Inflammatory macrophage treated with lipopolysaccharide for 4 hours (primary cell): ENCODE measurements around the gene ATRNL1.
"Not testable (repeated sequence)": the region's sequence is repeated elsewhere in the genome, so short reads cannot be mapped to it uniquely, and the experiment has no call there.

Experiments used
- DNase-seq: peaks from one replicate; pipeline ENCODE4 v3.0.0-alpha.2; 2020

Gene ATRNL1

DNA sequence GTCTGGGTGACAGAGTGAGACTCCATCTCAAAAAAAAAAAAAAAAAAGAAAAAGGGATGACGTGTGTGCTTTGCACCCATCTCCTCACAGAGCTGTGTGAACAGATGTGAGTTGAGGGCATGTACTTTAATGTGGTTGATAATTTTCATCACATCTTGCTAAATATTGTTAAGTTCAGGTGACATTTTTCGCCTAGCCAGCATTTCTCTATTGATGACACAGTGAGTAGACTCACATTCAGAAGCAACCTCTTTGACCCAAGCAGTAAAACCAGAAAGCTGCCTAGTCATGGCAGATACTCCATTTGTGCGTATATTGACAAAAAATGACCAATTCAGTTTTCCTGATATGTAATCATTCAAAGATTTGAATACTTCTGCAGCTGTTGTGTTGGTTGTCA, 126.0 kb downstream of the ATRNL1 start:
- no peak for DNase-seq

- DNase-seq = no peak
These were observed 128.9 kb downstream of the ATRNL1 start for GRCh38 chr10:115222039-115222438.

DNA sequence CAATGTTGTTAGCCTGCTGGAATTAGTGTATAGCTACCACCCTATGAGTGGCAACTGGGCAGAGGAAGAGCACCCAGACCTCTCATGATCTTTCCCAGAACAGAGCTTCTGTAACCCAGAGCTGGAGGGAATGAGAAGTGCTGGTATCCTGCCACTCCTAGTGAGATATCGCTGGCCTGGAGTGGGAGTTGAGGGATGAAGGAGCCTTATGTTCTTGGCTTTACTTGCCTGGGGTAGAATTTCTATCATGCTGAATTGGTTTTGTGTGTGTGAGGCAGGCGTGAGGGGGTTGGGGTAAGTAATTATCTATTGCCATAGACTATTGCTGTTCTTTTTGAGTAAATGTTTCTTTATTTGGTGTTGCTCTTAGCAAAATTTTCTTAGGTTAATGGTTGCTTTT, 146.6 kb downstream of the ATRNL1 start:
- no peak for DNase-seq

GRCh38 chr10:115250784-115251183, 157.6 kb downstream of the ATRNL1 start:
- no peak for DNase-seq

DNA sequence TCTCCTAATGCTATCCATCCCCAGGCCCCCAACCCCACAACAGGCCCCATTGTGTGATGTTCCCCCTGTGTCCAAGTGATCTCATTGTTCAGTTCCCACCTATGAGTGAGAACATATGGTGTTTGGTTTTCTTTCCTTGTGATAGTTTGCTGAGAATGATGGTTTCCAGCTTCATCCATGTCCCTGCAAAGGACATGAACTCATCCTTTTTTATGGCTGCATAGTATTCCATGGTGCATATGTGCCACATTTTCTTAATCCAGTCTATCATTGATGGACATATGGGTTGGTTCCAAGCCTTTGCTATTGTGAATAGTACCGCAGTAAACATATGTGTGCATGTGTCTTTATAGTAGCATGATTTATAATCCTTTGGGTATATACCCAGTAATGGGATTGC, 160.6 kb downstream of the ATRNL1 start:
- not testable (repeated sequence) for DNase-seq

- no peak for DNase-seq
These were observed 179.3 kb downstream of the ATRNL1 start for GRCh38 chr10:115272482-115272881.

- DNase-seq = no peak
These were observed 185.1 kb downstream of the ATRNL1 start for GRCh38 chr10:115278294-115278693.

- DNase-seq = no peak
These were observed 202.1 kb downstream of the ATRNL1 start for GRCh38 chr10:115295213-115295805.

- no peak for DNase-seq
These were observed 206.9 kb downstream of the ATRNL1 start for GRCh38 chr10:115300080-115300479.

DNA sequence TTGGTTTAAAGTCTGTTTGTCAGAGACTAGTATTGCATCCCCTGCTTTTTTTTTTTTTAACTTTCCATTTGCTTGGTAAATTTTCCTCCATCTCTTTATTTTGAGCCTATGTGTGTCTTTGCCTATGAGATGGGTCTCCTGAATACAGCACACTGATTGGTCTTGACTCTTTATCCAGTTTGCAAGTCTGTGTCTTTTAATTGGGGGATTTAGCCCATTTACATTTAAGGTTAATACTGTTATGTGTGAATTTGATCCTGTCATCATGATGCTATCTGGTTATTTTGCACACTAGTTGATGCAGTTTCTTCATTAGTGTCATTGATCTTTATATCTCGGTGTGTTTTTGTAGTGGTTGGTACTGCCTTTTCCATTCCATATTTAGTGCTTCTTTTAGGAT, 226.5 kb downstream of the ATRNL1 start:
- not testable (repeated sequence) for DNase-seq

GRCh38 chr10:115321360-115321759, 228.2 kb downstream of the ATRNL1 start:
- DNase-seq = no peak

GRCh38 chr10:115328331-115328730, 235.2 kb downstream of the ATRNL1 start:
- no peak for DNase-seq

- DNase-seq = no peak
These were observed 242.2 kb downstream of the ATRNL1 start for GRCh38 chr10:115335366-115335765.

DNA sequence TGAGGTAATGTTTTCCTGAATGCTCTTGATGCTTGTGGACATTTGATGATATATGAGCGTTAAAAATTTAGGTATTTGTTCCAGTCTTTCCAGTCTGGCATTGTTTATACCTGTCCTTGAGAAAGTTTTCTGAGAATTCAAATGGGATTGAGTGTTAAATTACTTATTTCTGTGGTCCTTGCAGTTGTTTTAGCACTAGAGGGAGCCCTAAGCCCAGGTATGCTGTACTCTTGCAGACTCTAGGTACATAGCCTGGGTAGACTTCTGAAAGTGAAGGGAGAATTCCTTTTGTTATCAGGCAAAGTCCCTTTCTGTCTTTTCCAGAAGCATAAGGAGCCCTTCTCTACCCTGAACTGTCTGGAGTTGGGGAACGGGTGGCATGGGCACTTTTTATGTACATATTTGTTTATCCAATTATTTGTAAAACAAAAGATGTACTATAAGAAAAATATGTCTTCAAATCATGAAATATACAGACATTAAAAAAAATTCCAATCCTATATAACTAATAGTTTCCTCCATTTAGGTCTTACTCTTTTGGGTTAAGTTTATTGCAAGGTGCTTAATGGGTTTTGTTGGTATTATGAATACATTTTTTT, 262.1 kb downstream of the ATRNL1 start:
- peak; percentile 24 for DNase-seq

DNA sequence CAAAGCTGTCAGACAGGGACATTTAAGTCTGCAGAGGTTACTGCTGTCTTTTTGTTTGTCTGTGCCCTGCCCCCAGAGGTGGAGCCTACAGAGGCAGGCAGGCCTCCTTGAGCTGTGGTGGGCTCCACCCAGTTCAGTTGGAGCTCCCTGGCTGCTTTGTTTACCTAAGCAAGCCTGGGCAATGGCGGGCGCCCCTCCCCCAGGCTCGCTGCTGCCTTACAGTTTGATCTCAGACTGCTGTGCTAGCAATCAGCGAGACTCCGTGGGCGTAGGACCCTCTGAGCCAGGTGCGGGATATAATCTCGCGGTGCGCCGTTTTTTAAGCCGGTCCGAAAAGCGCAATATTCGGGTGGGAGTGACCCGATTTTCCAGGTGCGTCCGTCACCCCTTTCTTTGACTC, 274.8 kb downstream of the ATRNL1 start:
- DNase-seq = not testable (repeated sequence)

GRCh38 chr10:115379064-115379463, 285.9 kb downstream of the ATRNL1 start:
- DNase-seq = no peak

DNA sequence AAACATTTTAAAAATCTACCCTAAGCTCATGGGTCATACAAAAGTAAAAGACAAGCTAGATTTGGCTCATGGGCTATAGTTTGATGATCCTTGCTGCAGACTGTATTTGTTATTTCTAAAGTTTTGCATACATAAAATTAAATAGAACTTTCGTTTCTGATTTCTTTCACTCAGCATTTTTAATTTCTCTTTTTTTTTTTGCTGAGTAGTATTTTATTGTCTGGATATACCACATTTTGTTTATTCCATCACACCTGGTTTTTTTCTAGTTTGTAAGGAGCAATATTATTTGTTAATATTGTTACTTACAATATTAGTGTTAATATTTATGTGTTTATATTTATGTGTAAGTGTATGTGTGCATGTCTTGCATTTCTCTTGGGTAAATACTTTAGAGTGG, 291.5 kb downstream of the ATRNL1 start:
- no peak for DNase-seq

DNA sequence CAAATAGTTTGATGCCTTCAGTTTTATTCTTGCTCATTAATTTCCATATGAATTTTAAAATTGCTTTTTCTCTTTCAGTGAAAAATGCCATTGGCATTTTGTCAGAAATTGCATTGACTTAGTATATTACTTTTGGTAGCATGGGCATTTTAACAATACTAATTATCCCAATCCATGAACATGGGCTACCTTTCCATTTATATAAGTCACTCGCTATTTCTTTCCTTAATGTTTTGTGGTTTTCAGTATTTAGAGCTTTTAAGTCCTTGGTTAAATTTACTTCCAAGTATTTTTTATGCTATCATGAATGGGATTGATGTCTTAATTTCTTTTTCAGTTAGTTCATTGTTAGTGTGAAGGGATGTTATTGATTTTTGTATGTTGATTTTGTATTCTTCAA, 297.4 kb downstream of the ATRNL1 start:
- no peak for DNase-seq

GRCh38 chr10:115398026-115398425, 304.9 kb downstream of the ATRNL1 start:
- no peak for DNase-seq

DNA sequence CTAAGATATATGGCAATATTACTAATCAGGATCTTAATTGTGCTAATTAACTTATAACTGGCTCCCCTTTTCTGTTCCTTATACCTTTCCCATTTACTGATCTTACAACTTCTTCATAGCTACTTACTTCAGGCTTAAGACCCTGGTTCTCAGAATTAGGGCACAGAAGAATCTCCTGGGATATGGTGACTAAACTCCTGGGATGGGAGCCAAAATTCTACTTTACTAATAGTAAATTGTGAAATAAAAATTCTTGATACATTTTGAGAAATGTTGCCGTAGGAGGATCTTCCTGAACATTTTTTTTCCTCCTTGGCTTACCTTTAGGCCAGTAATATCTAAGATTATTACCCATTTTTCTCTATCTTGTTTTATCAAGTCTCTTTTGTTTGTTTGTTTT, 309.5 kb downstream of the ATRNL1 start:
- no peak for DNase-seq

GRCh38 chr10:115405838-115406237, 312.7 kb downstream of the ATRNL1 start:
- DNase-seq = not testable (repeated sequence)

- no peak for DNase-seq
These were observed 316.2 kb downstream of the ATRNL1 start for GRCh38 chr10:115409347-115409746.

DNA sequence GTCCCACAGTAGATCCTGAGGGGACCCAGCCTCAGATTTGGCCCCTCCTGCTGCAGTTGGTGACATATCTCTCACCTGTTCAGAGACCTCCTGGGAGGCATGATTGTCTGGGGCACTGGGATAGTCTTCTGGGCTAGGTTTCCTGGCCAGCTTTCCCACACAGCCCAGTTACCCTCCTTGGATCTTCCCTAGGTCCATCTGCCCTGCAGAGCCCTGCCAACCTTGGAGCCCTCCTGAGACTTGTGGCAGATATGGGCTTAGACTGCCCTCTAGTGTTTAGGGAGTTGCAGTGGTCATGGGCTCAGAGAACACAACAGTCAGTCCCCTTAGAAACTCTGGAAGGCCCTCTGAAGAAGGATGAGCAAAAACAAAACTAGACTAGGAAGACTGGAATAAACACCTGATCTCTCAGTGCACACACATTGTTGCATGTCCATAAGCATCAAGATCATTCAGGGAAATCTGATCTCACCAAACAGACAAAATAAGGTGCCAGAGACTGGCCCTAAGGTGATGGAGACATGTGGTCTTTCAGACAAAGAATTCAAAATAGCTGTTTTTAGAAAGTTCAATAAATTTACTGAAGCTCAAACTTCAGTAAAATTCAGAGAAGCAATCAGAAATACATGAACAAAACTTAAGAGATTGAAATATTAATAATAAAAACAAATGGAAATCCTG, 324.6 kb downstream of the ATRNL1 start:
- peak; percentile 56 for DNase-seq

DNA sequence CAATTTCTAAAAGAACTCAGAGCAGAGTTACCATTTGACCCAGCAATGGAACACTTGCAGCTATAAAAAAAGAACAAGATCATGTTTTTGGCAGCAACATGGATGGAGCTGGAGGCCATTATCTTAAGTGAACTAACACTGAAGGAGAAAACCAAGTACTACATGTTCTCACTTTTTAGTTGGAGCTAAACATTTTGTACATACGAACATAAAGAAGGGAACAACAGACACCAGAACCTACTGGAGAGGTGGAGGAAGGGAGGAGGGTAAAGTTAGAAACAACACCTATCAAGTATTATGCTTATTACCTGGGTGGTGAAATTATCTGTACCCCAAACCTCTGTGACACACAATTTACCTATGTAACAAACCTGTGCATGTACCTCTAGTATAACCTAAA, 329.5 kb downstream of the ATRNL1 start:
- DNase-seq = no peak

DNA sequence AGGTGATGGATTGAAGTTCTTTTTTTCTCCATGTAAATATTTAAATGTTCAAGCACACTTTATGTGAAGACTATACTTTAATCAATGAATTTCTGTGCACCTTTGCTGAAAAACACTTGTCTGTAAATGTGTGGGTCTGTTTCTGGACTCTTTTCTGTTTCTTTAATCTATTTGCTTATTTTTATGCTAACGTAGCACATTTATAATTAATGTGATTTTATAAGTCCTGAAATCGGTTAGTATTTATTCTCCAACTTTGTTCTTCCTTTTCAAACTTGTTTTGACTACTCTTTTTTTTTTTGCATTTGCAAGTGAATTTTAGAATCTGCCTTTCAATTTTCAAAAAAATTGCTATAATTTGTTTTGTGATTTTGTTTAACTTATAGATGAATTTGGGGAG, 334.4 kb downstream of the ATRNL1 start:
- DNase-seq = no peak
